Measurements from ENCODE around the gene ADAM19. TPM values are rescaled to one million over a fixed set of nuclear protein-coding genes. Genes with fewer than 3 reads are reported as not detected.

Gene ADAM19
- total and polyA plus RNA-seq, 4 donors = 3.1 to 17.6 (median 12.9) TPM

DNA sequence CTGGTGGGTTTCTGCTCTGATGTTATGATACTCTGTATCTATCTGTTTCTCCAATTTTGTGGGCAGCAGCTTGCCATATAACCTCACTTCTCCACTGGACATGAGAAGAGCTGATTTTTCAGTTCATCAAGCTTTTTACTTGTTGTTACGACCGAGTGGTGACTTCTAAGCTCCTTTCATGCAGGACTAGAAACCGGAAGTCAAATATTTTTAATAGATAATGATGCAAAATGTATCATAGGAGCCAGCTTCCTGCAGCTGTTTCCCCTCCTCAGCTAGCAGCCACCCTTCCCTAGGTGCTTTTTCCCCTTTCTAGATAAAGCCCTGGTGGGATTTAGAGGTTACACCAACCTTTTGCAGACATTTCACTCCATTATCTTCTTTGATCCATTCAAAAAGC lies 17.0 kb upstream of the ADAM19 start:
- Histone ChIP-seq H3K27ac (ENCODE audit: low read depth in 1 of 2, low read length in 1 of 2) (no peak overlapping the region), H3K4me3 (no peak overlapping the region), H3K27me3 (ENCODE audit: control insufficient read depth in 3 of 3, insufficient read depth in 3 of 3, low read length in 2 of 3) (peaks cover 0 to 3% (median 0%) of the 10 kb centered on the region in 3 donors), H3K9ac (ENCODE audit: insufficient read depth in 1 of 2, low read length in 2 of 2) (no peak overlapping the region), H3K9me3 (ENCODE audit: control insufficient read depth in 4 of 4, insufficient read depth in 3 of 4, low read length in 3 of 4) (no peaks in the 10 kb centered on the region), H3K36me3 (ENCODE audit: control insufficient read depth in 4 of 4, insufficient read depth in 4 of 4, low read length in 4 of 4) (no peaks in the 10 kb centered on the region), H3K4me1 (ENCODE audit: control insufficient read depth in 5 of 5, insufficient read depth in 5 of 5, low read length in 5 of 5) (peaks cover 0 to 3% (median 0%) of the 10 kb centered on the region in 5 donors)
- ATAC-seq (ENCODE audit: insufficient read depth, low FRiP score) (no peak), DNase-seq (peak in 1 of 3 donors; percentile 19)
- TF ChIP-seq, protein P1, sequence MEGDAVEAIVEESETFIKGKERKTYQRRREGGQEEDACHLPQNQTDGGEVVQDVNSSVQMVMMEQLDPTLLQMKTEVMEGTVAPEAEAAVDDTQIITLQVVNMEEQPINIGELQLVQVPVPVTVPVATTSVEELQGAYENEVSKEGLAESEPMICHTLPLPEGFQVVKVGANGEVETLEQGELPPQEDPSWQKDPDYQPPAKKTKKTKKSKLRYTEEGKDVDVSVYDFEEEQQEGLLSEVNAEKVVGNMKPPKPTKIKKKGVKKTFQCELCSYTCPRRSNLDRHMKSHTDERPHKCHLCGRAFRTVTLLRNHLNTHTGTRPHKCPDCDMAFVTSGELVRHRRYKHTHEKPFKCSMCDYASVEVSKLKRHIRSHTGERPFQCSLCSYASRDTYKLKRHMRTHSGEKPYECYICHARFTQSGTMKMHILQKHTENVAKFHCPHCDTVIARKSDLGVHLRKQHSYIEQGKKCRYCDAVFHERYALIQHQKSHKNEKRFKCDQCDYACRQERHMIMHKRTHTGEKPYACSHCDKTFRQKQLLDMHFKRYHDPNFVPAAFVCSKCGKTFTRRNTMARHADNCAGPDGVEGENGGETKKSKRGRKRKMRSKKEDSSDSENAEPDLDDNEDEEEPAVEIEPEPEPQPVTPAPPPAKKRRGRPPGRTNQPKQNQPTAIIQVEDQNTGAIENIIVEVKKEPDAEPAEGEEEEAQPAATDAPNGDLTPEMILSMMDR (IDR thresholded peaks at IDR 0.05; ENCODE audit: control extremely low read depth, extremely low read depth) = no peak
- 15 to 29% methylated on average over 3 of the region's 3 CpGs for WGBS, 2 donors

DNA sequence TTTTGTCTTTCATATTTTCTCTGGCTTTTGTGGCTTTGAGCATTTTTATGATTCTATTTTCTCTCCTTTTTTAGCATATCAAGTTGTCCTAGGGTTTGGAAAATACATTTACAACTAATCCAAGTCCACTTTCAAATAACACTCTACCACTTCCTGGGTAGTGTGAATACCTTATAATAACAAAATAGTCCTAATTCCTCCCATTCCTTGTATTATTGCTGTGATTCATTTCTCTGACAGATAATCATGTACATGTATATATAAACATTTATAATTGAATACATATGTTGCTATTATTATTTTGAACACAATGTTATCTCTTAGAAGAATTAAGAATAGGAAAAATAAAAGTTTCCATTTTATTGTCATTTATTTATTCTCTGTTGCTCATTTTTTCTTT lies 14.9 kb upstream of the ADAM19 start:
- H3K27ac ChIP-seq (ENCODE audit: low read depth in 1 of 2, low read length in 1 of 2) = no peak overlapping the region
- no peak for DNase-seq
- H3K4me3 ChIP-seq = no peak overlapping the region
- peaks cover 0 to 3% (median 0%) of the 10 kb centered on the region in 3 donors for H3K27me3 ChIP-seq (ENCODE audit: control insufficient read depth in 3 of 3, insufficient read depth in 3 of 3, low read length in 2 of 3)
- no peaks in the 10 kb centered on the region for H3K9me3 ChIP-seq (ENCODE audit: control insufficient read depth in 4 of 4, insufficient read depth in 3 of 4, low read length in 3 of 4)
- H3K9ac ChIP-seq (ENCODE audit: insufficient read depth in 1 of 2, low read length in 2 of 2) = no peak overlapping the region
- no peak for ATAC-seq (ENCODE audit: insufficient read depth, low FRiP score)
- H3K4me1 ChIP-seq (ENCODE audit: control insufficient read depth in 5 of 5, insufficient read depth in 5 of 5, low read length in 5 of 5) = peaks cover 0 to 3% (median 0%) of the 10 kb centered on the region in 5 donors
- no peaks in the 10 kb centered on the region for H3K36me3 ChIP-seq (ENCODE audit: control insufficient read depth in 4 of 4, insufficient read depth in 4 of 4, low read length in 4 of 4)
- TF ChIP-seq, protein P1 (IDR thresholded peaks at IDR 0.05; ENCODE audit: control extremely low read depth, extremely low read depth) = no peak

DNA sequence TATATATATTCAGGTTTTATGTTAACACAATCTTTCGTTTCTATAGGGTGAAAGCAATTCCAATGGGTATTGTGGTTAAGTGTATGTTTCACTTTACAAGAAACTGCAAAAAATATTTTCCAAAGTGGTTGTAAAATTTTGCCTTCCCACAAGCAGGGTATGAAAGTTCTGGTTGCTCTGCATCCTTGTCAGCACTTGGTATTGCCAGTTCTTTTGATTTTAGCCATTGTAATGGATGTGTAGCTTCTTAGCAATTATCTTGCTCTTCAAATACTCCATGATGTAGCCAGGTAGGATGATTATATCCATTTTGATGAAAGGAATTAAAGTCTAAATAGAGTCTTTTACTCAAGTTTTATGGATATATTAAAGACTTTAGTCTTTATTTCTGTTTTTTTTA lies 9.1 kb upstream of the ADAM19 start:
- TF ChIP-seq, protein P1 (IDR thresholded peaks at IDR 0.05; ENCODE audit: control extremely low read depth, extremely low read depth) = no peak
- Histone ChIP-seq H3K9ac (ENCODE audit: insufficient read depth in 1 of 2, low read length in 2 of 2) (no peak overlapping the region), H3K4me1 (ENCODE audit: control insufficient read depth in 5 of 5, insufficient read depth in 5 of 5, low read length in 5 of 5) (peaks cover 0 to 6% (median 0%) of the 10 kb centered on the region in 5 donors), H3K27ac (ENCODE audit: low read depth in 1 of 2, low read length in 1 of 2) (no peak overlapping the region), H3K9me3 (ENCODE audit: control insufficient read depth in 4 of 4, insufficient read depth in 3 of 4, low read length in 3 of 4) (no peaks in the 10 kb centered on the region), H3K36me3 (ENCODE audit: control insufficient read depth in 4 of 4, insufficient read depth in 4 of 4, low read length in 4 of 4) (no peaks in the 10 kb centered on the region), H3K27me3 (ENCODE audit: control insufficient read depth in 3 of 3, insufficient read depth in 3 of 3, low read length in 2 of 3) (no peaks in the 10 kb centered on the region), H3K4me3 (no peak overlapping the region)
- DNase-seq (no peak), ATAC-seq (ENCODE audit: insufficient read depth, low FRiP score) (no peak)
- WGBS, 2 donors = 90 to 94% methylated on average over 1 of the region's 1 CpG
